IPS-NIHi7 (cell line): Measurements from ENCODE around the gene DLGAP5.

Experiments used
- DNase-seq: peaks from one replicate; pipeline ENCODE4 v3.0.0; 2012; ENCODE audit warnings: mixed read lengths; ENCODE audit errors: extremely low spot score

The DLGAP5 gene

GRCh38 chr14:55129086-55129427, 62.3 kb downstream of the DLGAP5 start, which contains the start of gene LGALS3:
Gene LGALS3, plus strand, starts transcription at chr14:55129252. Its CDS starts 8,122 bp downstream, at chr14:55137374.
- DNase-seq, result peak; percentile 78

DNA sequence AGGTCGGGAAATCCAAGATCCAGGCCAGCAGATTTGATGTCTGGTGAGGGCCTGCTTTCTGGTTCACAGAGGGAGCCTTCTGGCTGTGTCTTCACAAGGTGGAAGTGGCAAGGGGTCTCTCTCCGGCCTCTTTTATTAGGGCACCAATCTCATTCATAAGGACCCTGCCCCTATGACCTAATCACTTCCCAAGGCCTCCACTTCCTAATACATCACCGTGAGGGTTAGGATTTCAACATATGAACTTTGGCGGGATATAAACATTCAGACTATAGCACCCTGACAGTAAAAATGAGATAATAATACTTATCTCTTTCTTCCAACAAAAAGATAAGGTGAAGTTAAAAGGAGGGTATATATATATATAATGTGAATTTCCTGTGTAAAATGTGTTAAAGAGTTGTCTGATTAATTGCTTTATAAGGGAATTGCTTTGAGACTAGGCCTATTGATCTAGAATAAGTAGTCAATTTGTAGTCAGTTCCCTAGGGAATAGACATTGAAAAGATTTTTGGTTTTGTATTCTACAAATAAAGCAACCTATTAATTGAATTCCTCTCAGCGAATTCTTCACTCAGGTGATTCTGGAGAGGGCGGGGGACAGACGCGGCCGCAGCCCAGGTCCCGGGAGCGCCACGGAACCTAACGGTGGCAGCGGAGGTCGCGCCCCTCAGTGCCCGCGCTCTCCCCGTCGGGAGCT, 62.8 kb downstream of the DLGAP5 start:
- no peak for DNase-seq

GRCh38 chr14:55127460-55127951, 63.9 kb downstream of the DLGAP5 start:
- DNase-seq, result no peak

- DNase-seq, result no peak
Observed at GRCh38 chr14:55126932-55127459, 64.4 kb downstream of the DLGAP5 start.

DNA sequence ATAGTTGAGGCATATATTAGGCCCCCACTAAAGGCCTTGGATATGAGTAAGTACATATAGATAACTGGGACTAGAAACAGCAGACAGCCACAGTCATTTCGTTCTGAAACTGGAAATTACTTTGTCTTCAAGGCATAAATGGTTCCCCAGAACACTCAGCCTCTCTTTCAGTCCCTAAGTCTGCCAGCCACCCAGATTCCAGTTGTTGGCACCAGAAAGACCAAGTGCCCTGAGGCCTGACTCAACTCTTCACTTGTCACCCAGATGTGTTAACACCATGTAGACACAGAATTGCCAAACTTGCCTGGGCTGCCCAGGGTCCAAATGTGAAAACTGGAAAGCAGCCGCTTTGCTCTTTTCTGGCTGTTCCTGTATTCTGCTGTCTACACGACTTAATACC, 65.4 kb downstream of the DLGAP5 start:
- no peak for DNase-seq

- no peak for DNase-seq
Observed at GRCh38 chr14:55125403-55125802, 66.0 kb downstream of the DLGAP5 start.

DNA sequence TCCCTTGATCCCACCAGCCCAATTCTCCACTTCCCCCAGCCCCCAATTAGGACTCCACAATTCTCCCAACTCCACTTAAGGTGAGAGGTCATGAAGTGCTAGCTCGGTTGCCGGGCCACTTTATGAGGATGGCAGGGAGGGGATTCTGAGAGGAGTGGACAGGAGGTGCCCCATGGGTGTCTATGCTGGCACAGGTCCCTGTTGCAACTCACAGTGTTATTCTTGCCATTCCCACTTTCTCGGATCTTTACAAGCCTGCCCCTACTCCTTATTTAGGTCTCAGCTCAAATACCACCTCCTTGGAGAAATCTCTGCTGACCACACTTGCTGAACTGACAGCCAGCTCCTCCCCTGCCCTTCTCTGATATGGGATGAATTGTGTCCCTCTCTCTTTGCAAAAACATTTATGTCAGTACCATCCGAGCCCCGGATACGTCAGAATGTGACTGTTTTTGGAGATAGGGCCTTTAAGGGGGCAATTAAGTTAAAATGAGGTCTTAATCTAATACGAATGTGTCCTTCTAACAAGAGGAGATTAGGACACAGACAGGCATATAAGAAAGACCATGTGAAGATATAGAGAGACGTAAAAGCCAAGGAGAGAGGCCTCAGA, 66.5 kb downstream of the DLGAP5 start:
- DNase-seq, result no peak

DNA sequence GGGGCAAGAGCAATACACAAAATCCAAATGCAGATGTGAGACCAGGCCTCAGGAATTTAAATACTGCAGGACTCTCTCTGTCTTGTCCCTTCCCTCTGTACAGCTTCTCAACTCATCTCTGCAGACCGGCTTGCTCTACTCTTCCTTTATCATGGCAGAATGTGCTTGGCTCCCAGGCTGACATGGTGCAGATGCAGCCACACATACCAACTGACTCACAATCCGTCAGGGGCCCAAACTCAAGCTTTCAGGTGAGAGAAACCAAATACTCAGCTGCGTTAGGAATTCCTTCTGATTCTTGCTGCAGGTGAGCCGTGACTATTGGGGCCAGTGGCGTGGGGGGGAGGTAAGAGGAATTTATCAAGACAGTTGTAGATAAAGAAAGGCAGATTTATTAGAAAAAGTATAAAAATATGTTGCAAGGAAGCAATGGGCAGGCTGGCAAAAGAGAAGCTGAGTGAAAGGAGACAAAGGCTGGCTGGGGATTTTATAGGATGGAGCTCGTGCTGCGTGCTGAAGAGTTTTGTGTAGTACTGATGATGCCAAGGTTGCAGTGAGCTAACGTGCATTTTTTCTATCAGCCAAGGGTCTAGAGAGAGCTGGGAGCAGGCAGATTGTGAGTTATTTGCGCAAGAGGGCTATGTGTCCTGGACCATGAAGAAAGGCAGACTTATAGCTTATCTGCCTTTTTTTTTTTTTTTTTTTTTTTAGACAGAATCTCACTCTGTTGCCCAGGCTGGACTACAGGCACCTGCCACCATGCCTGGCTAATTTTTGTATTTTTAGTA, 67.3 kb downstream of the DLGAP5 start:
- no peak for DNase-seq

- no peak for DNase-seq
Observed at GRCh38 chr14:55123101-55123500, 68.3 kb downstream of the DLGAP5 start.

DNA sequence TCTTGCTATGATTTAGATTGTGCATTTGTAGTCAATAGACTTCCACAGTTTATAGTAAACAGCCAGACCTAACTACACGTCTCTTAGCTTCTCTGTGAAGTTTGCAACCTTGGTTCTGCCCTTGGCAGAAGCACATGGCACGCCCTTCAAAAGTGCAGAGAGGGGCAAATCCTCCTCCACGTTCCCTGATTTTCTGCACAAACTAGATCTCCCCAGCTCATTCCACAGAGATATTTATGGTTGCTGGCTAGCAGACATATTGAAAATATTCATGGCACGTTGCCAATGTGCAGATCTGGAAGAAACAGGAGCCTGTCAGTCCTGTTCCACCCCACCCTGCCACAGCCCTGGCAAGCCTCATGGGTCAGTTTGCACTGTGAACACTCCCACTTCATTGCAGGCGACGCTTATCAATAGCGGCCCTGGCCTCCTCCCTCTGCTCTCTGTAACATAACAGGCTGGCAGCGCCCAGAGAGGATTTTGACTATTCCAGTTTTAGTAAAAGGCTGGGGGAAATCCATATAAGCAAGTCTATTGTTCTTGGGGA, 68.9 kb downstream of the DLGAP5 start:
- no peak for DNase-seq

GRCh38 chr14:55121628-55122439, 69.6 kb downstream of the DLGAP5 start:
- DNase-seq, result no peak

DNA sequence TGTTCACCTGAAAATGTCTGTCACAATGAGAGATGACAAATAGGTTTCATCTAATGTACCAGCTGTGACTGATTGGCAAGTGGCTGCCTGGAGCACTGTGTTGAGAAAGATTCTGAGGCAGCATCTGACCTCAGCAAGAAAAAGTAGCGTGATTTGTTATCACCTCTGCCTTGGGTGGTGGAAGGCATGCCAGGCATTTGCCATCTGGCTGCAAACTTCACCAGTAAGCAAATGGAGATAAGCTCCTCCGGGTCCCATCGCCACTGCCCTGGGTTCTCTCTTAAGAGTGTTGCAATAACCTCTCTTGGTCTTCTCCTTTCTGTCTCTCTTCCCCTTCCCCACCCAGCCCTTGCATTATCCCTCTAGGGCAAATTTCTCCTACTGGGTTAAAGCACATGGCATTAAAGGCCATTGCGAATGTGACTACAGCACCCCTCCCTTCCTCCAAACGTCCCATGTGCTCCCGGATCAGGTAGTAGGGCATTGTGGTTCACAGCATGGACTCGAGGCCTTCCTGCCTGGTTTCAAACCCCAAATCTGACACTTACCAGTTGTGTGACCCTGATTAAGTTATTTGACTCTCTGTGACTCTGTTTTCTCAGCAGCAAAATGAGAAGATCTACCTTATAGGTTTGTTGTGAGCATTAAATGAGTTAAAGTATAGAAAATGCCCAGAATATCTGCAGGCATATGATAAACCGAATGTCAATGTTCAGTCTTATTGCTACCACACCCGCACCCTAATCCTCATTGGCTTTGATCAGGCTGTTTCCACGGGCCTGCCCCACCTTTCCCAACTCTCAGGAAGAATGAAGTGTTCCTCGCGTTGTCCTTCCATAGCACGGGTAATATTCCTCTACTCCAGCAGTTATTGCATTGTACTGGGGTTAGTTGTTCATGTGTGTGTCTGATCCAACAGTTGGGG, 70.6 kb downstream of the DLGAP5 start:
- peak; percentile 24 for DNase-seq

DNA sequence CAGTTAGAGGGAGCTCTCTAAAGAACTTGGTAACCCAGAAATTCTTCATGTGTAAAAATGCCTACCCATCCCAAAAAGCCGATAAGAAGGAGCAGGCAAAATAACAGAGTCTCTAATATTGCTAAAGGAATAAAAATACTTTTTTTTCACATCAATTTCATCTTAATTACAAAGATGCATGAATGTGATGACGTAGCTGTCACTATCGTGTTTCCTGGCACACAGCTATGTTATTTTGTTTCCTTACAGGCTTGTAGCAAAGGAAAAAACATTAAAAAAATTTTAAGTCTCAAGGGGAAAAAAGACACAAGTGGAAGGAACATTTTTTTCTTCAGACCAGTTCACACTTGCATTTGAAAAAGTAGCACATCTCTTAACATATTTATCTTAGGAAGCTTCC, 72.6 kb downstream of the DLGAP5 start:
- no peak for DNase-seq

DNA sequence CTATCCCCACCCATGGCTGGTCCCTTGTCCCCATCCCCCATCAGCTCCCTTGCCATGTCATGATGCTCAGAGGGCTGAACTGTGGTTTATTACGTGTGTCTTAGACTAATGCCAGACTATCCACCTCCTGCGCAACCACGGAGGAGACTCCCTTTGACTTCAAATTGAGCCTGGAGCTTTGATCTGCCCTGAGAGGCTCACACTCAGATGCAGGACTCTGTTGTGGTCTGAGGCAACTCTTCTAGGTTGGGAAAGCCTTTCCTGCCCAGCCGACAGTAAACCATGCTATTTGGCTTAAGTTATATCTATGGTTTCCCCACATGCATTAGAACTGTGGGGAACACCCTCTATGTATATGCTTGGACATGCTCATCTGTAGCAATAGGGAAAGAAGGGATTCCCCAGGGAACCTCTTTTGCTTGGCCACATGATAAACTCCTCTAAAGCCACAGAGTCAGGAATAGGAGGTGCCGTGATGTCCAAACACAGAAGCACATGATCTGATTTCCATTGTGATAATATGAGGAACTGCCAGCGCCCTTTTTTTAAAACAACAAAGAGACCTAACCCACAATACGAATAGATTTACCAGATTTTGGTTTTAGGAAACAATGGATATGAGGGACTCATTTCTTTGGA, 73.5 kb downstream of the DLGAP5 start:
- DNase-seq, result no peak

DNA sequence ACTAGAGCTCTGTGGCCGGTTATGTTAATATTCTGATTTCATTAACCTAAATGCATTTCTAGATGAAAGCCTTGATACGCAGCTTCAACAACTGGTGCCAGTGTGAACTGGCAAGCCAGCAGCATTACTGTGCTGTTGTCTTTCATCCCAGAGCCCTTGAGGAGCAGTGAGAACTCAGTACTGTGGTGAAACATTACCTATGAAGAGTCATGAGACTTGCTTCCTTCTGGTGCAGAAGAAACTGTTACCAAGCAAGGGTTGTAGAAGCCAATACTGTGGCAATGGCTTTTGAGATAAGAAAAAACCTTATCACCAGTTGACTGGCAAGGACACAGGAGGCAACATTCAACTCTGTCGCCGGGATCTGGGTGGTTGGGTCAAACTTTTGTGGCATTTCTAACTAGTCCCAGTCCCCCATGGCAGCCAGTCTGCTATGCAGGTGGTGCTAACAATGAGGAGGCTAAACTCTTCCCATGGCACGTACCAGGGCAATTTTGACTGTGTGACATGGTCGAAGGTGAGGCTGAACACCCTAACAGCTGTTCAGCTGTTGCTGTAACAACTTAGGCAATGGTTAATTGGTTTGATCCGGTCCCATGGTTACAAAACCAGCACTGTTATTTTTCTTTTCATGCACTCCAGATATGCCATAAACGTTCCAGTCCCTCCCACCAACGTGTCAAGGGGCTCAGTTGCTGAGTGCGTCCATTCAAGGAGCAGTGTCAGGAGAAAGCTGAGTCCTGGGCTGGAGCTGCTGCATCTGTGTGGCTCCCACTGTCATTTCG, 74.9 kb downstream of the DLGAP5 start:
- no peak for DNase-seq

GRCh38 chr14:55115861-55116245, 75.5 kb downstream of the DLGAP5 start:
- no peak for DNase-seq

GRCh38 chr14:55115460-55115859, 75.9 kb downstream of the DLGAP5 start:
- no peak for DNase-seq

DNA sequence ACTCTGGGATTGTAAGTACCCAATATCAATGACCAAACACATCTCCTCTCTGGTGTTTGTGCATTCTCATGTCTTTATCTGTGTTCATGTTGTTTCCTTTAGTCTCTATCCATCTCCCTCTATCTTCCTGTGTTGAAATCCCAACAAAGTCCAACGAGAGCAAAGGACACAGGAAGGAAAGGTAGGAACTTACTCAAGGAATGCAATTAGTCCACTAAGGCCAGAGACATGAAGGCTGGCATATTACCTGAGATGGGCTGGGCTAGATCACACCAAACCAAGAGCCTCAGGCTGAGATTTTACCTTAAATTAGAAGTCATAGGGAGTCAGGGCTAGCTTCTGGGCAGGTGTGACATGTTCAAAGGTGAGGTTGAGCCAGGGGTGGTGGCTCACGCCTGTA, 76.7 kb downstream of the DLGAP5 start:
- no peak for DNase-seq

DNA sequence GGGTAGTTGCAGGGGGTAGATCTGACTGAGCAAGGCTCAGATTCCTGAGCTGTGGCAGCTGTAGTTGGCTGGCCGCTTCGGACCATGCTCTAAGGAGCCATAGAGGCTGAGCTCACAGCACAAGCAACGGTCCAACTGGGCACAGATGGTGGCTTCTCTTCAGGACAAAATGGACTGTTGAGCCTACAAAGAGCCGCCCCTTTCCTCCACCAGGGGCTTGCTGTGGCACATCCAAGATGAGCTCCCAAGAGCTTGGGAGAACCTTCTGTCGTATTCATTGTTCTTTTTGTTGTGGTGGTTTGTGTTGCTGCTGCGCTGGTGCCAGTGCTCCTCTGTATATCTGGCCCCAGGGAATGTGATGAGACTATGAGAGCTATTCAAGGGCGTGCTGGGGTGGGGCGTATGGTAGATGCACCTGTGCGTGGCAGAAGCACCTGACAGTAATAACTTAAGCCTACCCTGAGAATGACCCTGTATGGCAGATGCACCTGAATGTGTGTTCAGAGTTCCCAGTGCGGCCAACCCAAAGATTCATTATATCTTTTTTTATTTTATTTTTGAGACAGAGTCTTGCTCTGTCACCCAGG, 80.2 kb downstream of the DLGAP5 start:
- no peak for DNase-seq
